ENCODE results near the gene SGK1. TPM values are rescaled to one million over a fixed set of nuclear protein-coding genes. Genes with fewer than 3 reads are reported as not detected.
"Not testable (repeated sequence)": the region's sequence is repeated elsewhere in the genome, so short reads cannot be mapped to it uniquely, and the experiment has no call there.

Gene SGK1
- total RNA-seq, 1 donor from 2014 or later: 46.3 TPM

DNA sequence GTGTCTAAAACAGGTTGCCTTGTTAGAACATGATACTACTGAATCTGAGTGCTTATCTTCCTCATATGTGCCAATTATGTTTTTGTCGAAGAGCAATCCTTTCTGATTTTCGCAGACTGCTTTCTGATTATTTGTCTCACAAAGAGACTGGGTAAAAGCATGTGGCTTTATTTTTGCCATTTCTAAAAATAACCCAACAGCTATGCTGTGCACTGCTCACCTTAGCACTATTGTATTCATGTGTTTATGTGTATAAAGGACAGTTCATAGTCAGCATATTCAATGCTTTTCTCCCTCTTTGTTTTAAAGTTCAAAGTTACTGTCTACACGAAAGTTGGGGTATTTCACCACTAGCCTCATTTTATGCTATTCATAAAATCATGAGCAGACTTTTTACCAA is 127.0 kb downstream of the SGK1 start:
- no peak for DNase-seq (ENCODE audit: low spot score)

GRCh38 chr6:134187751-134188150 is 130.2 kb downstream of the SGK1 start:
- no peak for DNase-seq (ENCODE audit: low spot score)

GRCh38 chr6:134187154-134187553 is 130.8 kb downstream of the SGK1 start:
- no peak for DNase-seq (ENCODE audit: low spot score)

GRCh38 chr6:134186355-134186754 is 131.6 kb downstream of the SGK1 start:
- DNase-seq (ENCODE audit: low spot score): no peak

DNA sequence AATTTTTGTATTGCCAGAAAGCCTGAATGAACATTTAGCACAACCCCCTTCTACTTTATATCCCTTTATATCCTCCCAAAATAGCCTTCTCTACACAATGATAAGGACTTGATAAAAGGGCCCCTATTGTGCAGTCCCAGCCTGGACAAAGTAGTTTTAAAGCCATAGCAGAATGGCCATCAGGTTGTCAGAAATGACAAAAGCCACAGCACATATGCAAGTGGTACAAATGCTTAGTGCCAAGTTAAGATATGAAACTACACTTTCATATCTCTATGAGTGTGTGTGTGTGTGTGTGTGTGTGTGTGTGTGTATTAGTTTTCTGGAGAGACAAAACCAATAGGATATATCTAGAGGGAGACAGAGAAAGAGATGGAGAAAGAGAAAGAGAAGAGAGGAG is 132.6 kb downstream of the SGK1 start:
- no peak for DNase-seq (ENCODE audit: low spot score)

GRCh38 chr6:134183844-134184243 is 134.1 kb downstream of the SGK1 start:
- no peak for DNase-seq (ENCODE audit: low spot score)

- no peak for DNase-seq (ENCODE audit: low spot score)
Observed at GRCh38 chr6:134182528-134182927, 135.4 kb downstream of the SGK1 start.

DNA sequence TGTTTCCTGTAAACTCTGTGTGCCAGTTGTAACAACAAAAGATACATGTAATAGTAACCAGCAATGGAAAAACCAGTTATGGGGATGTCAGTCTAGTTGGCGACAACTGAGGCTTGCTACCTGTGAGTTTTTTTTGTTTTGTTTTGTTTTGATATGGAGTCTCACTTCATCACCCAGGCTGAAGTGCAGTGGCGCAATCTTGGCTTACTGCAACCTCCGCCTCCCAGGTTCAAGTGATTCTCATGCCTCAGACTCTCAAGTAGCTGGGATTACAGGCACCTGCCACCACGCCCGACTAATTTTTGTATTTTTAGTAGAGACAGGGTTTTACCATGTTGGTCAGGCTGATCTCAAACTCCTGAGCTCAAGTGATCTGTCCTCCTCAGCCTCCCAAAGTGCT is 136.2 kb downstream of the SGK1 start:
- not testable (repeated sequence) for DNase-seq (ENCODE audit: low spot score)

DNA sequence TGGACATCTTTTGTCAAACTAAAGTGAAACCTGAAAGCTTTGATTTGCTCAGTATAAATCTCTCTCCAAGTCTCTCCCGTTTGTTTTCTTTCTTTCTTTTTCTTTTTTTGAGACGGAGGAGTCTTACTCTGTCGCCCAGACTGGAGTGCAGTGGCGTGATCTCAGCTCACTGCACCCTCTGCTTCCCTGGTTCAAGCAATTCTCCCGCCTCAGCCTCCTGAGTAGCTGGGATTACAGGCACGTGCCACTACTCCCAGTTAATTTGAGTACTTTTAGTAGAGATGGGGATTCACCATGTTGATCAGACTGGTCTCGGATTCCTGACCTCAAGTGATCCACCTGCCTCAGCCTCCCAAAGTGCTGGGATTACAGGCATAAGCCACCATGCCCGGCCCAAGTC is 136.7 kb downstream of the SGK1 start:
- DNase-seq (ENCODE audit: low spot score): not testable (repeated sequence)

- not testable (repeated sequence) for DNase-seq (ENCODE audit: low spot score)
Observed at GRCh38 chr6:134180540-134180939, 137.4 kb downstream of the SGK1 start.

DNA sequence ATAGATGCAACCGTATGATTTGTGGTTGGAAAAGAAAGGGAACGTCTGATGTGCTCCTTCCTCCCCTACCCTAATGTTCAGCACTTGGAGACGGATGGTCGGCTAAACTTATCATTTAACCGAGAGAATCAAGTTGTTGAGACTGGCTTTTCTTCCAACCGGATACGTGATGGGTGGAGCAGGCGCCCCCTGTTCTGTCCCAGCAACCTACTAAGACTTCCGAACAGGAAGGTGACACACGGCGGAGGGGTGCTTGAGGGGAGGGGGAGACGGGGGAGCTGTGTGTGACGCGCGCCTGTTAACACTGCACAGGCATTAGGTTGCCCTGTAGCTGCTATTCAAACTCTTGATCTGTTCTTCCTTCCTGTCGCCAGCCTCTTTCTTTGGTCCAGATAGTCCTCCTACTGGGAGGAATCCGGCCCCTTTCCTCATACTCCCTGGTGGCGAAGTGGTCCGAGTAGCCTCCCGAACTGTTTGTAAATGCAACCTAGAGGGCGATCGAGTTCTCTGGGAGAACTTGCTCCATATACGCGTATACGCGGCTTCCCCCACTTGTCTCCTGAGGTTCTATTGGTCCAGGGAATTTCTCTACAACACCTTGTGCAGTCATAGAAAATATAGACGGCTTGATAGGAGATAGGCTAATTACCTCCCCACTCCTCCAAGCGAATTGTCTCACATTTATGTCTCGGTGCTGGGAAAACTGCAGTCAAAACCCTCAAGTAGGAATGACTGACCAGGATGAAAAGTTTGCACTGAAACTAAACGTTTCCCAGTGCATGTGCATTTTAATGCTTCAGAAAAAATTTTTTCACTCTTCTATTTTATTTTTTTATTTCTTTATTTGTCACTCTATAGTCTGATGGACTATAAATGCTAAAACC is 139.5 kb downstream of the SGK1 start:
- DNase-seq (ENCODE audit: low spot score): peak; percentile 88

GRCh38 chr6:134177753-134178160 is 140.2 kb downstream of the SGK1 start:
- DNase-seq (ENCODE audit: low spot score): no peak

DNA sequence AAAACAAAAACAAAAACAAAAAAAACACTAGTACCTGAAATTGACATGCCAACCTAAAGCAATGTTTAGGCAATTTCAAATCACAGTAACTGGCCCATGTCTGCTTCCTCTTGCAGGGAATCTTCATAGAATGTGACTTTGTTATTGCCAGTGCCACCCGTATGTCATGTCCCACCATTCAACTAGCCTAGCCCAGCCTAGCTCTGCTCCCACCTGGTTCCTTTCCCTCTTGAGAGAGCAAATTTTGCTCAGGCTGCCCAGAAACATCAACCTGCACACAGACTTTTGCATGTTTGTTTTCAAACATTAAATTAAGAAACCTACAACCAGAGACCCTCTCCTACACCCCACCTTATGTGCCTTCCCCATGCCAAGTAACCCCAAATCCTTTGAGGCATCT is 140.7 kb downstream of the SGK1 start:
- no peak for DNase-seq (ENCODE audit: low spot score)

GRCh38 chr6:134176264-134176975 is 141.5 kb downstream of the SGK1 start:
- DNase-seq (ENCODE audit: low spot score): peak; percentile 56

GRCh38 chr6:134175532-134176263 is 142.2 kb downstream of the SGK1 start:
- DNase-seq (ENCODE audit: low spot score): peak; percentile 80

DNA sequence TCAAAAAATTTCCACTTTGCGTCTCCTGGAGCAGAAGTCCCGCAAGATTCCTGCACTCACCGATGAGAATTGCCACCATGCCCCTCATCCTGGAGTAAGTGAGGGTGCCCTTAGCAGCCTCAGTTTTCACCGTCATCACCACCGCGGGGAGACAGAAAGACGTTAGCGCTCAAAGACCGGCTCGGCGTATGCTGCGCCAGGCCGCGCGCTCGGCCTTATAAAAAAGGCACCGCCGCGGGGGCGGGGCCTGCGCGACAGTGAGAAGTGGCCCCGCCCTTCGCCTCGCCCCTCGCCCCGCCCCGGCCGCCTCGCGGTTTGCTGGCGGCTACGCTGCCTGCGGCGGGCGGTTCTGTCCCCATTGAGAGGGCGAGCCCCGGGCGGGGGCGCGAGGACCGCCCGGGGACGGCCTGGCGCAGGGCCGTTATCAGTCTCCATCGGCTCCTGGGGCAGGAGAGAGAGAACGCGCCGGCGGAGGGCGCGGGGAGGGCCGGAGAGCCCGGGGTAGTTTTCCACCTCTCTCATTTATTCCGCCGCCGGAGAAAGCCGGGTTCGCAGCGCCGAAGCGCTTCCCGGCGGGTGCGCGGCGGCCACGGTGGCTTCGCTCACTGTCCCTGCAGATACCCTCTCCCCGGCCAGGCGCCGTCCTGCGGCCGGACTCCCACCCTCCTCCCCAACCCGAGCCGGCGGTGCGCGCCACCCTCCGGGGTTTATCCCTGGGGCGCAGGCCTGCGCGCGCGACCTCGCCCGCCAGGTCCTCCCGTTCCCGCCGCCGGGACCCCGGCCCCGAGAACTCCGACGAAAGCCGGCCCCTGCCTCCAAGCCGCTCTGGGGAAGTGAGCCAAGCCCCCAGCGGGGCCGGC is 143.0 kb downstream of the SGK1 start:
- DNase-seq (ENCODE audit: low spot score): peak; percentile 94

- peak; percentile 91 for DNase-seq (ENCODE audit: low spot score)
Observed at GRCh38 chr6:134173936-134174671, 143.8 kb downstream of the SGK1 start.

GRCh38 chr6:134173366-134173725 is 144.6 kb downstream of the SGK1 start:
- no peak for DNase-seq (ENCODE audit: low spot score)

GRCh38 chr6:134172706-134173365 is 145.1 kb downstream of the SGK1 start:
- DNase-seq (ENCODE audit: low spot score): no peak

GRCh38 chr6:134172020-134172705 is 145.7 kb downstream of the SGK1 start:
- no peak for DNase-seq (ENCODE audit: low spot score)
